SH-SY5Y (cell line): ENCODE measurements around the gene CCDC78.

Experiments used
- GATA2 ChIP-seq: IDR thresholded peaks from 2 replicates; pipeline ENCODE4 v1.6.1; 2011; ENCODE audit warnings: mild to moderate bottlenecking, low read depth, low read length
- GATA3 ChIP-seq: IDR thresholded peaks from 2 replicates; pipeline ENCODE4 v1.6.1; 2011; ENCODE audit warnings: low read depth, mild to moderate bottlenecking, low read length, moderate library complexity

GRCh38 chr16:711548-712320 lies 14.5 kb downstream of the CCDC78 start:
- TF ChIP-seq GATA2: no peak
- no peak for TF ChIP-seq GATA3
